HEK293 (cell line): Measurements from ENCODE around the gene GPRC5D.

Source experiments
- CTCF ChIA-PET: fragments of 350-600 bp; formaldehyde crosslinking; extraction: SDS; loops from one replicate; lab custom pipeline; 2021; ENCODE audit warnings: antibody characterized with exemption; lab: Yijun Ruan, JAX
- POLR2A ChIA-PET: fragments of 300-600 bp; formaldehyde crosslinking; extraction: SDS; loops from one replicate; lab custom pipeline; 2020; ENCODE audit warnings: antibody characterized with exemption, inconsistent platforms; lab: Yijun Ruan, JAX
- H3K27ac ChIP-seq: fragments of 200-500 bp; sonication (Bioruptor generic); 2 replicates; pipeline ENCODE4 v1.5.1; 2014; ENCODE audit warnings: low read depth, low read length, control low read depth, inconsistent platforms; ENCODE audit errors: extremely low read depth
- H3K36me3 ChIP-seq, 2 experiments: fragments of 200-500 bp in 1 of 2; sonication (Bioruptor generic) in 1 of 2; 1 replicate in 1 of 2; 2 replicates in 1 of 2; pipeline ENCODE4 v1.5.1; 2014 to 2017; ENCODE audit warnings: inconsistent platforms in 2 of 2, low read length in 2 of 2; ENCODE audit not compliant: control insufficient read depth in 2 of 2, insufficient read depth in 1 of 2
- H3K4me1 ChIP-seq: fragments of 200-500 bp; sonication (Bioruptor generic); 2 replicates; pipeline ENCODE4 v1.5.1; 2014; ENCODE audit warnings: mild to moderate bottlenecking, low read length, inconsistent platforms; ENCODE audit not compliant: control insufficient read depth, insufficient read depth
- H3K4me3 ChIP-seq: 2 replicates; pipeline ENCODE4 v1.5.1; 2011; ENCODE audit warnings: low read depth, mild to moderate bottlenecking, control low read depth, low read length, moderate library complexity
- H3K9me3 ChIP-seq: fragments of 200-500 bp; sonication (Bioruptor generic); 2 replicates; pipeline ENCODE4 v1.5.1; 2014; ENCODE audit warnings: low read depth, low read length, inconsistent platforms; ENCODE audit not compliant: control insufficient read depth, insufficient read depth
- INSM2 ChIP-seq: fragments of 450-650 bp; formaldehyde crosslinking; IDR thresholded peaks from 2 replicates; pipeline ENCODE4 v1.5.1; 2016; ENCODE audit warnings: missing biosample characterization, missing genetic modification characterization
- KLF8 ChIP-seq: fragments of 450-650 bp; formaldehyde crosslinking; IDR thresholded peaks from 2 replicates; pipeline ENCODE4 v1.5.1; 2016; ENCODE audit warnings: missing biosample characterization, missing genetic modification characterization
- OVOL3 ChIP-seq: fragments of 450-650 bp; formaldehyde crosslinking; IDR thresholded peaks from 2 replicates; pipeline ENCODE4 v1.5.1; 2016; ENCODE audit warnings: missing biosample characterization, missing genetic modification characterization
- WT1 ChIP-seq: fragments of 450-650 bp; formaldehyde crosslinking; IDR thresholded peaks from 2 replicates; pipeline ENCODE4 v1.5.1; 2016; ENCODE audit warnings: missing biosample characterization, missing genetic modification characterization
- ZBTB21 ChIP-seq: fragments of 450-650 bp; formaldehyde crosslinking; IDR thresholded peaks from 2 replicates; pipeline ENCODE4 v1.5.1; 2017; ENCODE audit warnings: missing biosample characterization, missing genetic modification characterization
- ZFHX2 ChIP-seq: fragments of 450-650 bp; formaldehyde crosslinking; conservative IDR thresholded peaks from 2 replicates; pipeline ENCODE4 v1.5.1; 2016; ENCODE audit warnings: missing biosample characterization, missing genetic modification characterization
- ZIC2 ChIP-seq: fragments of 450-650 bp; formaldehyde crosslinking; IDR thresholded peaks from 2 replicates; pipeline ENCODE4 v1.5.1; 2016; ENCODE audit warnings: missing biosample characterization, missing genetic modification characterization
- ZNF155 ChIP-seq: fragments of 450-650 bp; formaldehyde crosslinking; IDR thresholded peaks from 2 replicates; pipeline ENCODE4 v1.5.1; 2016; ENCODE audit warnings: missing biosample characterization, missing genetic modification characterization
- ZNF169 ChIP-seq: fragments of 450-650 bp; formaldehyde crosslinking; IDR thresholded peaks from 2 replicates; pipeline ENCODE4 v1.5.1; 2016; ENCODE audit warnings: missing biosample characterization, missing genetic modification characterization
- ZNF174 ChIP-seq: fragments of 450-650 bp; formaldehyde crosslinking; IDR thresholded peaks from 2 replicates; pipeline ENCODE4 v1.5.0; 2017; ENCODE audit warnings: missing biosample characterization, mild to moderate bottlenecking, missing genetic modification characterization
- ZNF202 ChIP-seq: fragments of 450-650 bp; formaldehyde crosslinking; IDR thresholded peaks from 2 replicates; pipeline ENCODE4 v1.5.1; 2016; ENCODE audit warnings: missing biosample characterization, missing genetic modification characterization, borderline replicate concordance
- ZNF23 ChIP-seq: fragments of 450-650 bp; formaldehyde crosslinking; IDR thresholded peaks from 2 replicates; pipeline ENCODE4 v1.5.1; 2016; ENCODE audit warnings: missing biosample characterization, missing genetic modification characterization, borderline replicate concordance
- ZNF24 ChIP-seq: fragments of 450-650 bp; formaldehyde crosslinking; IDR thresholded peaks from 2 replicates; pipeline ENCODE4 v1.5.1; 2016; ENCODE audit warnings: missing biosample characterization, missing genetic modification characterization
- ZNF266 ChIP-seq: fragments of 450-650 bp; formaldehyde crosslinking; IDR thresholded peaks from 2 replicates; pipeline ENCODE4 v1.5.1; 2016; ENCODE audit warnings: missing biosample characterization, missing genetic modification characterization, low read depth
- ZNF292 ChIP-seq: fragments of 450-650 bp; formaldehyde crosslinking; IDR thresholded peaks from 2 replicates; pipeline ENCODE4 v1.5.1; 2016; ENCODE audit warnings: low read depth, missing biosample characterization, missing genetic modification characterization, borderline replicate concordance
- ZNF366 ChIP-seq: fragments of 450-650 bp; formaldehyde crosslinking; conservative IDR thresholded peaks from 2 replicates; pipeline ENCODE4 v1.5.1; 2016; ENCODE audit warnings: missing biosample characterization, missing genetic modification characterization
- ZNF555 ChIP-seq: fragments of 450-650 bp; formaldehyde crosslinking; conservative IDR thresholded peaks from 2 replicates; pipeline ENCODE4 v1.5.1; 2017; ENCODE audit warnings: missing biosample characterization, mild to moderate bottlenecking, missing genetic modification characterization, inconsistent platforms
- ZNF629 ChIP-seq: fragments of 450-650 bp; formaldehyde crosslinking; IDR thresholded peaks from 2 replicates; pipeline ENCODE4 v1.5.1; 2017; ENCODE audit warnings: missing biosample characterization, missing genetic modification characterization
- ZNF654 ChIP-seq: fragments of 450-650 bp; formaldehyde crosslinking; IDR thresholded peaks from 2 replicates; pipeline ENCODE4 v1.5.1; 2016; ENCODE audit warnings: low read depth, missing biosample characterization, missing genetic modification characterization
- ZNF747 ChIP-seq: fragments of 450-650 bp; formaldehyde crosslinking; IDR thresholded peaks from 2 replicates; pipeline ENCODE4 v1.5.1; 2016; ENCODE audit warnings: missing biosample characterization, missing genetic modification characterization
- ZNF776 ChIP-seq: fragments of 450-650 bp; formaldehyde crosslinking; IDR thresholded peaks from 2 replicates; pipeline ENCODE4 v1.5.0; 2017; ENCODE audit warnings: missing biosample characterization, missing genetic modification characterization, borderline replicate concordance
- ZNF830 ChIP-seq: fragments of 450-650 bp; IDR thresholded peaks from 2 replicates; pipeline ENCODE4 v1.5.0; 2018; ENCODE audit warnings: missing biosample characterization, missing genetic modification characterization, low read depth, mild to moderate bottlenecking, moderate library complexity
- ZSCAN30 ChIP-seq: fragments of 450-650 bp; IDR thresholded peaks from 2 replicates; pipeline ENCODE4 v1.5.1; 2018; ENCODE audit warnings: missing biosample characterization, mild to moderate bottlenecking, missing genetic modification characterization, moderate library complexity
- ZXDB ChIP-seq: fragments of 450-650 bp; formaldehyde crosslinking; IDR thresholded peaks from 2 replicates; pipeline ENCODE4 v1.5.1; 2016; ENCODE audit warnings: missing biosample characterization, missing genetic modification characterization
- TF ChIP-seq, protein P1 (sequence below): fragments of 450-650 bp; formaldehyde crosslinking; IDR thresholded peaks from 2 replicates; pipeline ENCODE4 v1.5.1; 2016; ENCODE audit warnings: missing biosample characterization, missing genetic modification characterization
- TF ChIP-seq, protein P2 (sequence below): fragments of 450-650 bp; formaldehyde crosslinking; IDR thresholded peaks from 2 replicates; pipeline ENCODE4 v1.5.1; 2016; ENCODE audit warnings: missing biosample characterization, missing genetic modification characterization
- TF ChIP-seq, protein P3 (sequence below): fragments of 450-650 bp; formaldehyde crosslinking; IDR thresholded peaks from 2 replicates; pipeline ENCODE4 v1.5.1; 2016; ENCODE audit warnings: missing biosample characterization, missing genetic modification characterization

GPRC5D gene

DNA sequence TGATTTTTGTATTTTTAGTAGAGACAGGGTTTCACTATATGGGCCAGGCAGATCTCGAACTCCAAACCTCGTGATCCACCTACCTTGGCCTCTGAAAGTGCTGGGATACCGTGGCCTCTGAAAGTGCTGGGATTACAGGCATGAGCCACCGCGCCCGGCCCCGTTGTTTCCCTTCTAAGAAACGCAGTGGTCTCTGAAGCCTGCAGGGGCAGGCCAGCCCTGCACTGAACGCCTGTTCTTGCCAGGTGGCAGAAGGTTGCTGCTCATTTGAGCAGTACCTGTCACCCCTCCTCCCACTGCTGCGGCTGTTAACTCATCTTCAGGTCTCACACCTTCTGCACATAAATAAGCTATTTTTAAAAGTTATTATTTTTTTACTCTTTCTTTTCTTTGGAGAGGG is 36.3 kb downstream of the GPRC5D start:
- Histone ChIP-seq H3K4me3 (no peak overlapping the region), H3K27ac (no peak overlapping the region), H3K36me3 (peaks cover 0 to 17% of the 10 kb centered on the region in 2 experiments), H3K9me3 (no peaks in the 10 kb centered on the region), H3K4me1 (peaks cover 6% of the 10 kb centered on the region; the same call in 1 of the 2 replicates)
- ChIA-PET POLR2A (no interaction called here), CTCF (interaction anchor here (0.6 to 5.3 kb wide), 32 partner anchors 9 to 320 kb away, joined by 3 to 39 read pairs (median 5); no protein-coding TSS in a partner anchor)
- TF ChIP-seq ZNF629 (no peak), ZIC2 (tag by site-specific recombination) (no peak), ZBTB21 (tag by site-specific recombination) (no peak), ZNF555 (no peak), ZNF23 (tag by site-specific recombination) (no peak), ZNF155 (tag by site-specific recombination) (no peak), ZSCAN30 (no peak), ZNF292 (tag by site-specific recombination) (no peak), ZNF266 (tag by site-specific recombination) (no peak), ZNF776 (tag by site-specific recombination) (no peak), ZNF24 (no peak), ZXDB (tag by site-specific recombination) (no peak), ZNF747 (no peak)
- TF ChIP-seq, protein P1, sequence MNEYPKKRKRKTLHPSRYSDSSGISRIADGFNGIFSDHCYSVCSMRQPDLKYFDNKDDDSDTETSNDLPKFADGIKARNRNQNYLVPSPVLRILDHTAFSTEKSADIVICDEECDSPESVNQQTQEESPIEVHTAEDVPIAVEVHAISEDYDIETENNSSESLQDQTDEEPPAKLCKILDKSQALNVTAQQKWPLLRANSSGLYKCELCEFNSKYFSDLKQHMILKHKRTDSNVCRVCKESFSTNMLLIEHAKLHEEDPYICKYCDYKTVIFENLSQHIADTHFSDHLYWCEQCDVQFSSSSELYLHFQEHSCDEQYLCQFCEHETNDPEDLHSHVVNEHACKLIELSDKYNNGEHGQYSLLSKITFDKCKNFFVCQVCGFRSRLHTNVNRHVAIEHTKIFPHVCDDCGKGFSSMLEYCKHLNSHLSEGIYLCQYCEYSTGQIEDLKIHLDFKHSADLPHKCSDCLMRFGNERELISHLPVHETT (tag by site-specific recombination), result no peak

DNA sequence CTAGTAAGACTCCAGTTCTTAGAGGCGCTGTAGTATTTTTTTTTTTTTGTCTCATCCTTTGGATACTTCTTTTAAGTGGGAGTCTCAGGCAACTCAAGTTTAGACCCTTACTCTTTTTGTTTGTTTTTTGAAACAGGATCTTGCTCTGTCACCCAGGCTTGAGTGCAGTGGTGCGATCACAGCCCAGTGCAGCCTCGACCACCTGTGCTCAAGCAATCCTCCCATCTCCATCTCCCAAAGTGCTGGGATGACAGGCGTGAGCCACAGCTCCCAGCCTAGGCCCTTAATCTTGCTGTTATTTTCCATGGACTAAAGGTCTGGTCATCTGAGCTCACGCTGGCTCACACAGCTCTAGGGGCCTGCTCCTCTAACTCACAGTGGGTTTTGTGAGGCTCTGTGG is 39.3 kb downstream of the GPRC5D start:
- CTCF ChIA-PET, result interaction anchor here (0.7 to 5.3 kb wide), 3 partner anchors 71 to 75 kb away, joined by 4 to 32 read pairs (median 6); no protein-coding TSS in a partner anchor

GRCh38 chr12:12909995-12910420 is 42.0 kb downstream of the GPRC5D start:
- Histone ChIP-seq H3K36me3 (peaks cover 0 to 31% of the 10 kb centered on the region in 2 experiments), H3K4me1 (peaks cover 9% of the 10 kb centered on the region; the same call in 1 of the 2 replicates), H3K27ac (no peak overlapping the region), H3K9me3 (no peaks in the 10 kb centered on the region), H3K4me3 (no peak overlapping the region)
- POLR2A ChIA-PET, result no interaction called here
- CTCF ChIA-PET, result interaction anchor here (1.3 kb wide), 1 partner anchor 72 kb away, joined by 6 read pairs; no protein-coding TSS in a partner anchor
- TF ChIP-seq, protein P2, sequence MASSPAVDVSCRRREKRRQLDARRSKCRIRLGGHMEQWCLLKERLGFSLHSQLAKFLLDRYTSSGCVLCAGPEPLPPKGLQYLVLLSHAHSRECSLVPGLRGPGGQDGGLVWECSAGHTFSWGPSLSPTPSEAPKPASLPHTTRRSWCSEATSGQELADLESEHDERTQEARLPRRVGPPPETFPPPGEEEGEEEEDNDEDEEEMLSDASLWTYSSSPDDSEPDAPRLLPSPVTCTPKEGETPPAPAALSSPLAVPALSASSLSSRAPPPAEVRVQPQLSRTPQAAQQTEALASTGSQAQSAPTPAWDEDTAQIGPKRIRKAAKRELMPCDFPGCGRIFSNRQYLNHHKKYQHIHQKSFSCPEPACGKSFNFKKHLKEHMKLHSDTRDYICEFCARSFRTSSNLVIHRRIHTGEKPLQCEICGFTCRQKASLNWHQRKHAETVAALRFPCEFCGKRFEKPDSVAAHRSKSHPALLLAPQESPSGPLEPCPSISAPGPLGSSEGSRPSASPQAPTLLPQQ (tag by site-specific recombination), result no peak
- TF ChIP-seq ZNF169 (no peak), ZNF830 (tag by site-specific recombination) (no peak), KLF8 (no peak), ZNF174 (tag by site-specific recombination) (no peak), ZFHX2 (tag by site-specific recombination) (no peak), ZNF202 (tag by site-specific recombination) (no peak), INSM2 (no peak), ZNF366 (tag by site-specific recombination) (no peak), OVOL3 (no peak)
- TF ChIP-seq, protein P3, sequence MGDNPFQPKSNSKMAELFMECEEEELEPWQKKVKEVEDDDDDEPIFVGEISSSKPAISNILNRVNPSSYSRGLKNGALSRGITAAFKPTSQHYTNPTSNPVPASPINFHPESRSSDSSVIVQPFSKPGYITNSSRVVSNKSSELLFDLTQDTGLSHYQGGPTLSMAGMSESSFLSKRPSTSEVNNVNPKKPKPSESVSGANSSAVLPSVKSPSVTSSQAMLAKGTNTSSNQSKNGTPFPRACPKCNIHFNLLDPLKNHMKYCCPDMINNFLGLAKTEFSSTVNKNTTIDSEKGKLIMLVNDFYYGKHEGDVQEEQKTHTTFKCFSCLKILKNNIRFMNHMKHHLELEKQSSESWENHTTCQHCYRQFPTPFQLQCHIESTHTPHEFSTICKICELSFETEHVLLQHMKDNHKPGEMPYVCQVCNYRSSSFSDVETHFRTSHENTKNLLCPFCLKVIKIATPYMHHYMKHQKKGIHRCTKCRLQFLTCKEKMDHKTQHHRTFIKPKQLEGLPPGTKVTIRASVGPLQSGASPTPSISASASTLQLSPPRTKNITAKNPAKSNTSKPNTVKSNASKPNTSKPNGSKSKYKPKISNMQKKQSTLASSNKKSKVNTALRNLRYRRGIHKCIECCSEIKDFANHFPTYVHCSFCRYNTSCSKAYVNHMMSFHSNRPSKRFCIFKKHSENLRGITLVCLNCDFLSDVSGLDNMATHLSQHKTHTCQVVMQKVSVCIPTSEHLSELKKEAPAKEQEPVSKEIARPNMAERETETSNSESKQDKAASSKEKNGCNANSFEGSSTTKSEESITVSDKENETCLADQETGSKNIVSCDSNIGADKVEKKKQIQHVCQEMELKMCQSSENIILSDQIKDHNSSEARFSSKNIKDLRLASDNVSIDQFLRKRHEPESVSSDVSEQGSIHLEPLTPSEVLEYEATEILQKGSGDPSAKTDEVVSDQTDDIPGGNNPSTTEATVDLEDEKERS (tag by site-specific recombination), result no peak

More for the DNA sequence above, 39.3 kb downstream of the GPRC5D start:
- POLR2A ChIA-PET, result interaction anchor here (1.7 kb wide), 1 partner anchor 22 kb away, joined by 5 read pairs; the partner anchor contains the start of gene GPRC5A
- no peak for TF ChIP-seq ZNF654 (tag by site-specific recombination)
- TF ChIP-seq WT1 (tag by site-specific recombination), result peak; percentile 30; the same call in 1 of the 2 replicates
- Histone ChIP-seq H3K9me3 (no peaks in the 10 kb centered on the region), H3K27ac (no peak overlapping the region), H3K36me3 (peaks cover 0 to 31% of the 10 kb centered on the region in 2 experiments), H3K4me1 (peaks cover 9% of the 10 kb centered on the region; the same call in 1 of the 2 replicates), H3K4me3 (no peak overlapping the region)
